Liver (tissue), 3 donors: ENCODE measurements around the gene GNLY.

Experiments used
- CTCF ChIP-seq: fragments of 150-350 bp; IDR thresholded peaks from 2 replicates; pipeline ENCODE4 v1.5.1; 2017; ENCODE audit warnings: improper control_type of control experiment, low read depth, low read length; ENCODE audit not compliant: missing input control
- GABPA ChIP-seq, 2 donors: IDR thresholded peaks in 1 of 2; conservative IDR thresholded peaks in 1 of 2; 2 replicates each; pipeline ENCODE4 v1.6.1; 2016; ENCODE audit warnings: antibody characterized with exemption in 2 of 2, mild to moderate bottlenecking in 1 of 2, moderate library complexity in 1 of 2
- JUND ChIP-seq, 2 donors: IDR thresholded peaks; 2 replicates each; pipeline ENCODE4 v1.6.1; 2016; ENCODE audit warnings: antibody characterized with exemption in 2 of 2
- NR2F2 ChIP-seq: IDR thresholded peaks from 2 replicates; pipeline ENCODE4 v1.6.1; 2016; ENCODE audit warnings: antibody characterized with exemption
- RAD21 ChIP-seq, 2 donors: IDR thresholded peaks; 2 replicates each; pipeline ENCODE4 v1.6.1; 2016; ENCODE audit warnings: antibody characterized with exemption in 2 of 2, mild to moderate bottlenecking in 2 of 2
- TAF1 ChIP-seq: conservative IDR thresholded peaks from 2 replicates; pipeline ENCODE4 v1.6.1; 2016; ENCODE audit warnings: antibody characterized with exemption, mild to moderate bottlenecking
- donor health status: healthy.
- donor health status: healthy.

GRCh38 chr2:85649201-85650190 lies 44.7 kb upstream of the GNLY start:
- TF ChIP-seq CTCF: no peak
- no peak for TF ChIP-seq GABPA (IDR thresholded peaks at IDR 0.05 in 1 of 2, conservative IDR thresholded peaks at IDR 0.05 in 1 of 2)
- TF ChIP-seq RAD21 (IDR thresholded peaks at IDR 0.05): no peak
- no peak for TF ChIP-seq NR2F2
- TF ChIP-seq JUND (IDR thresholded peaks at IDR 0.05): no peak
- no peak for TF ChIP-seq TAF1
